GM21381 (cell line): ENCODE measurements around the gene CCDC40.

ENCODE experiments used
- ATAC-seq: cut with Tn5 transposase; IDR thresholded peaks from one replicate; pipeline ENCODE4 v1.9.1; 2021; ENCODE audit warnings: mild to moderate bottlenecking, moderate library complexity; ENCODE audit not compliant: unreplicated experiment

The CCDC40 gene

DNA sequence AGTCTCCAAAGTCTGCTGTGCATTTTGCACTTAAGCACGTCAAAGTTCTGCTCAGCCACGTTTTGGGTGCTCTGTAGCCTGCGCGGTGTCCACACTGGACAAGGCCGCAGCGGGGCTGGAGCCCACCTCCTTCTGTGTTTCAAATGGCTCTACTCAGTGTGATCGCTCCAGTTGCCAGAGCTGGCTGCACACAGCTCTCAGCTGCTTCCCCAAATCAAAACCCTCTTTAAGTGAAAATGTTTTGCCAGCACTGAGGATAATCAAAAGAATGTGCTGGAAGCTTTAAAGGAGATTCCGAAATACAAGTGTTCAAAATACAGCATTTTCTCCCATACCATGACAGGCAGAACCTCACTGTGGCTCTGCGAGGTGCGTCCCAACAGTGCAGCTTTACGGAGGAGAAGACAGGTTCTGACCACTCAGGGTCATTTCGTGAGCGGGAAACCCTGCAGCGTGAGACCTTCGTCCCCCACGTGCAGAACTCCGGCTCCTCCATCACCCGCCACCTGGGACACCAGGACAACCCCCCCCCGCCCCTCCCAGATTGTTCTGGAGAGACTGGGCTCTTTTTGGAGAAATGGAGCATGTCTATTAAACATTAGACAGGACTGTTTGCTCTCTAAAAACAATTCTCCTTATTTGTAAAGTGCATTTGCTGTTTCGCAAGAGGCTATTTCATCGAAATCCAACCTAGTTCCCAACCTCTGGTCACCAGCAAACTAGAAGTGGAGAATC, 17.4 kb upstream of the CCDC40 start:
- ATAC-seq, result no peak

DNA sequence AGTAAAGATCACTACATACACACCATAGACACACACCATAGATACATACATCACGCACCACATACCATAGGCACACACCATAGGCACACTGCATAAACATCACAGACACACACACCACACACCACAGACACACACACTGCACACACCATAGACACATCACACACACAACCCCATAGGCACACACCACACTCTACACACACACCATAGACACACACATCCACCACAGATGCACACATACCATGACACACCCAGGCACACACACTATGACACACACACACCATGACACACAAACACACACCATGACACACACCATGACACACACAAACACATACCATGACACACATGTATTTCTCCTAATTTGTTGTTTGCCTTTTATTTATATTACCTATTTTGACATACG, 14.8 kb upstream of the CCDC40 start:
- no peak for ATAC-seq

DNA sequence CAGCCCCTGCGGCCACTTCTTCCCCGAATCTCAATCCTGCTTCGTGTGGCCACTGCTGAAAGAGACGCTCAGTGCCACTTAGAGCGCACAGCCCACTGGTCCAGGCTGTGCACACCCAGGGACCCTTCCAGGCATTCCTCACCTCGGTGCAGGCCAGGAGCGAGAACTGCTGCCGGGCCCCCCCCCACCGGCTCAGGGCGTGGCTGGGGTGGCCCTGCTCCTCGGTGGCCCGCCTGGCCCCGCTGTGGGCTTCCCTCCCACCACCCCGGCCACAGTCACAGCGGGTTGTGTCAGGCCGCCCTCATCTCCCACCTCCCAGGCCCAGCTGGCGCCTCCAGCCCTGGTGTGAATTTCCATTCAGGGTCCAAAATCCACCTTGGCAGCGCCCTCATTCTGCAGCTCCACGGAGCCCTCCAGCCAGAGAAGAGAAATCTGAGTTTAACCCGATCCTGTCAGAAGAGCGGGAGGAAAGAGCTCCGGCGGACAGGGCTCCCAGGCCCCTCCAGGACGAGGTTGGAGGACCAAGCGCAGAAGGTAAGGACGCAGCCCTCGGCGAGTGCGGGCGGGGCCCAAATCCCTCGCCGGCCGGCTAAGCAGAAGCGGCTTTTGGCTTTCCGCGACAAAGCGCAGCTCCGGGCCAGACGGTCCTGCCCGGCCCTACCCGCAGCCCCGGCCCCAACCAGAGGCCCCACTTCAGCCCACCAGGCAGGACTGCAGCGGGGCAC, 12.8 kb upstream of the CCDC40 start:
- no peak for ATAC-seq

DNA sequence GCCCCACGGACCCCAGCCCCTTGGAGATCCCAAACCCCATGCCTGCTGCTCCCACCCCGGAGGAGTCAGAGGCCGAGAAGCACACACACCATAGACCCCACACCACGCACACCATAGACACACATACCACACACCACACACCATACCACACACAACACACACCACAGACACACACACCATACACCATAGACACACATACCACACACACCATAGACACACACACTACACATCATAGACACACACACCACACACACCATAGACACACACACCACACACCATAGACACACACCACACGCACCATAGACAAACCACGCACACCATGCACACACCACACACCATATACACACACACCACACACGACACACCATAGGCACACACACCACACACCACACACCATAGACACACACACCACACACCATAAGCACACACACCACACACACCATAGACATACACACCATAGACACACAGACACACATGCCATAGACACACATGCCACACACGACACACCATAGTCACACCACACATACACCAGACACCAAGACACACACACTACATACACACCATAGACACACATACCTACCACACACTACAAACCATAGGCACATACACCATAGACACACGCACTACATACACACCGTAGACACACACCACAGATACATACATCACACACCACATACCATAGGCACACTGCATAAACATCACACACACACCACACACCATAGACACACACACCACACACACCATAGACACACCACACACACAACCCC, 12.1 kb upstream of the CCDC40 start:
- ATAC-seq, result no peak

DNA sequence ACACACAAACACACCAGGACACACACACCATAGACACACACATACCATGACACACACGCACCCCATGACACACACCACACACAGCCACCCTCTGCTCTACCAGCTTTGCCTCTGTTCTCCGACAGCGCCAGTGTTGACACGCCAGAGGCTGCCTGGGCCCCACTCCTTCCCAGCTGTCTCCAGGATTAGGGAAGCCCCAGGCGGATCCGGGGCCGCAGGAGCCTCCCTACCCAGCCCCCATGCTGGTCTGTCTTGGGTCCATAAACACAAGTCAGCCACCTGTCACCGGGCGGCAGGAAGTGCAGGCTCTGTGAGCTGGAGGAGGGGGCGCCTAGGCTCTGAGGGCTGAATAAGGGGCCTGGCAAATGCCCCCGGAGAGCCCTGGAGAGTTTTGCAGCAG, 11.3 kb upstream of the CCDC40 start:
- no peak for ATAC-seq

GRCh38 chr17:80025796-80026195, 10.6 kb upstream of the CCDC40 start:
- ATAC-seq, result no peak

DNA sequence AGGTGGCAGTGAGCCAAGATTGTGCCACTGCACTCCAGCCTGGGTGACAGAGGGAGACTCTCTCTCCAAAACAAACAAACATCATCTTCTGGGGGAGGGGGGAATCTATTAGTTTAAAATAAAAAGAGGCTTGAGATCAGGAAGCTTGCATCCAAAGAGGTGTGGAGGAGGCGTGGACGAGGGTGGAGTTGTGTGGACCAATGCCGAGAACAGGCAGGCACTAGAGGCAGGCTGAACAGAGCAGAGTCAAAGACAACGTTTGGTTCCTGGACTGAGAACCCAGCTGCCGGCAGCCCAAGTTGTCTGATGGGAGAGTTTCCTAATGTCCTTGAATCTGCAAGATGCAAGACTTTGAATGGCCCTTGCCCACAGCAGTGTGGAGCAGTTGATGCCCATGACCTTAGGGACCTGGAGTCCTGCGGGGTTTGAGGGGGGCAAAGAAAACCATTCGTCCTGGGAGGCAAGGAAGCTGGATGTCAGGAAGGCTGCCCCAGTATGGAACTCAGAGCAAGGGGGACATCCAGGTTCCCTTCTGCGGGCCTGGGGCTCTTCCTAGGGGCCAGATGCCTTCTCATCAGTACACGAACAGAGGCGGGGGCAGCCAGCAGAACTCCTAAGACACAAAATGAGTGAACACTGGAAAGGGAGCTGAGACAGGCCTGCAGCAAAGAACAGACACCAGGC, 9.9 kb upstream of the CCDC40 start:
- no peak for ATAC-seq

- no peak for ATAC-seq
These were observed 9.4 kb upstream of the CCDC40 start for GRCh38 chr17:80027043-80027435.

DNA sequence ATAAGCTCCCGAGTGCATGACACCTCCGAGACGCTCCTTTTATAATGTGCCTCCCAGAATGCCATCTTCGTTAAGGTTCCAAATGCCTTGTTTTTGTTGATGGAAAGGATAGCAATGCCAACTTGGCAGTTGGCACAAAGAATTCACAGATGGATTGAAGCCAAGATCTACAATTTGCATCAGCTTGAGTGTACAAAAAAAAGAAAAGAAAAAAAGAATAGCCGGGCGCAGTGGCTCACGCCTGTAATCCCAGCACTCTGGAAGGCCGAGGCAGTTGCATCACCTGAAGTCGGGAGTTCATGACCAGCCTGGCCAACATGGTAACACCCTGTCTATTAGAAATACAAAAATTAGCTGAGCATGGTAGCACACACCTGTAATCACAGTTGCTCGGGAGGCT, 8.4 kb upstream of the CCDC40 start:
- no peak for ATAC-seq

DNA sequence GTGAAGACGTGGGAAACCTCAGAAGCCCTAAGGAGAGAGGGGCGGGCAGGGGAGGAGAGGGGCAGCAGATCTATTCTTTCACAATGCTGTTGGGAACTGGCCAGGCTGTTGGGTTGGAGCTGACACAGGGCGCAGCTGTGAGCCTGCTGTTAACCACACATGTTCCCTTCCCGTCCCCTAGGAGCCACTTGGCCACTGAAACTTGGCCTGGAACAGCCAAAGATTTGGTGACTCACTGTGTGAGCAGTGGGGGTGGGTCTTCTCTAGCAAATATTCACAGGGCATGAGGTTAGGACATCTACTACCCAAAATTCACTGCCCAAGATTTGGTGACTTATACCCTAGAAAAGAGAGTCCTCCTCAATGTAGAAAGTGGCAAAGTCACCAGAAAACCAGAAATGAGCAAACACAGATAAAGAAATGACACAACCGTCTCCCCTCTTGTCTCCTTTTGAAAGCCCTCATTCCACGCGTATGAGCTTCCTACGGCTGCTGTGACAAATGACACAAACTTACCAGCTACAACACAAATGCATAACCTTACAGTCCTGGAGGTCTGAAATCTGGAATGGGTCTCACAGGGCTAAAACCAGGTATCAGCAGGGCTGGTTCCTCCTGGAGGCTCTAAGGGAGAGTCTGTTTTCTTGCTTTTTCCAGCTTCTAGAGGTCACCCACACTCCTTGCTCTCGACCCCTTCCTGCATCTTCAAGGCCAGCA, 7.0 kb upstream of the CCDC40 start:
- no peak for ATAC-seq

GRCh38 chr17:80030730-80031410, 5.6 kb upstream of the CCDC40 start:
- no peak for ATAC-seq

DNA sequence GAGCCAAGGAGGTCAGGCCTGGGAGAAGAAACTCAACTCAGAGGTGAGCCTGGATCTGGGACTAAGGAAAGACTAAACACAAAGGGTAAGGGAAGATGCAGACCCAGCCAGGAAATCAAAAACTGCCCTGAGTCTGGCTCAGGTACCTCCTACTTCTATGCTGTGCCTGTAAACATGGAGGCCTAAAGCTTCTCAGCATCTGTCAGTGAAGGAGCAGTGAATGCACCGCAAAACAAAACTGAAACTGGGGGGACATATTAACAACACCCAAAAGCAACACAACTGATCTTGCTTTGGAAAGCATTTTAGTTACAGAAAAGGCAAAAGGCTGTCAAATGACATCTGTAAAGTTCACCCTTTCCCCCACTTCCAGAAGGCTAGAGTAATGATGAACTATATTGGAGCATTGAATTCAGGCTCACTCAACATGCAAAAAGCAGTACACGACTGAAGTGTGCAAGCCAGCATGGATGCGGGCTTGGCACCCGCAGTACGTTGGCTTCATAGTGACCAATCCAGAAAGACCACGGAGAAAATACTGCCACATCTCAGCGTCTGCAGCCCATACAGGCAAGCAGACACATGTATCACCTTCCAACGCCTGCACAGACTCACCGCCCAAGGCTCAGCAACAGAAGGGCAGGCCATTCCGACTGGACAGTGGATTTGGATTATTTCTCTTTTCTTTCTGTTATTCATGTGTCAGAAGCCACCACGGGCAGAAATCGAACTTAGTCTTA, 4.6 kb upstream of the CCDC40 start:
- ATAC-seq, result no peak

GRCh38 chr17:80032614-80033171, 3.7 kb upstream of the CCDC40 start:
- no peak for ATAC-seq

DNA sequence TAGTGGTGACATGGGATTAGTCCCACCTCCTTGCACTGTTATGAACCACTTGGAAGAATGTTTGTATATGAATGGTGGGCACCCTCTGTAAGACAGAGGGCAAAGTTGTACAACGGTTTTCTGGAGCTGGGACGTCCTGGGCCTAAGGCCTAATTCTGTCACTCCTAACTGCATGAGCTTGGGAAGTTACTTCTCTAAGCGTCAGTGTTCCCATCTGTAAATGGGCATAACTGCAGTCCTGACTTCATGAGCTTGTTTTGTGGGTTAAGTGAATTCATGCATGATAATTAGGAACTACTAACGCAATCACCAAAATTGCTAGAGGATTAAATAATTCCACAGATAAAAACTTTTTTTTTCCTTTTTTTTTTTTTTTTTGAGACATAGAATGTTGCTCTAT, 2.6 kb upstream of the CCDC40 start:
- no peak for ATAC-seq

- peak; percentile 16 for ATAC-seq
These were observed 1.4 kb upstream of the CCDC40 start for GRCh38 chr17:80034791-80035686.

- ATAC-seq, result no peak
These were observed 830 bp upstream of the CCDC40 start, which contains the start of gene TBC1D16 for GRCh38 chr17:80035687-80035936. TBC1D16 (minus strand) TSS chr17:80035872; CDS start chr17:80013547, 22,325 bp downstream.

GRCh38 chr17:80036715-80037477, 454 bp downstream of the CCDC40 start:
- ATAC-seq, result no peak
